NK-92 (cell line): Measurements from ENCODE around the gene CDH4.
"Not testable (repeated sequence)": the region's sequence is repeated elsewhere in the genome, so short reads cannot be mapped to it uniquely, and the experiment has no call there.

ENCODE experiments used
- DNase-seq: peaks from one replicate; lab custom pipeline; 2025; ENCODE audit not compliant: unreplicated experiment; lab: John Stamatoyannopoulos, UW

Gene CDH4

GRCh38 chr20:61845233-61845671, 593.2 kb downstream of the CDH4 start:
- no peak for DNase-seq

GRCh38 chr20:61846074-61846473, 594.0 kb downstream of the CDH4 start:
- no peak for DNase-seq

- DNase-seq, result no peak
These were observed 594.8 kb downstream of the CDH4 start for GRCh38 chr20:61846741-61847419.

GRCh38 chr20:61847420-61847748, 595.3 kb downstream of the CDH4 start:
- no peak for DNase-seq

- DNase-seq, result no peak
These were observed 595.9 kb downstream of the CDH4 start for GRCh38 chr20:61847986-61848385.

- no peak for DNase-seq
These were observed 596.8 kb downstream of the CDH4 start for GRCh38 chr20:61848851-61849250.

GRCh38 chr20:61849376-61849775, 597.3 kb downstream of the CDH4 start:
- no peak for DNase-seq

- no peak for DNase-seq
These were observed 597.8 kb downstream of the CDH4 start for GRCh38 chr20:61849822-61850221.

GRCh38 chr20:61850457-61850856, 598.4 kb downstream of the CDH4 start:
- DNase-seq, result no peak

GRCh38 chr20:61850926-61851900, 599.2 kb downstream of the CDH4 start:
- no peak for DNase-seq

- DNase-seq, result no peak
These were observed 600.4 kb downstream of the CDH4 start for GRCh38 chr20:61852268-61853072.

- no peak for DNase-seq
These were observed 601.3 kb downstream of the CDH4 start for GRCh38 chr20:61853073-61854005.

- DNase-seq, result not testable (repeated sequence)
These were observed 602.5 kb downstream of the CDH4 start for GRCh38 chr20:61854538-61854937.

- no peak for DNase-seq
These were observed 603.2 kb downstream of the CDH4 start for GRCh38 chr20:61855286-61855685.

- no peak for DNase-seq
These were observed 604.8 kb downstream of the CDH4 start for GRCh38 chr20:61856626-61857413.

GRCh38 chr20:61857414-61857775, 605.3 kb downstream of the CDH4 start:
- no peak for DNase-seq

GRCh38 chr20:61857884-61858283, 605.8 kb downstream of the CDH4 start:
- no peak for DNase-seq

GRCh38 chr20:61859767-61860166, 607.7 kb downstream of the CDH4 start:
- DNase-seq, result no peak

GRCh38 chr20:61860260-61860987, 608.4 kb downstream of the CDH4 start:
- DNase-seq, result no peak
